HepG2 (cell line): ENCODE results near the gene PRKCZ. TPM values are rescaled to one million over a fixed set of nuclear protein-coding genes. Genes with fewer than 3 reads are reported as not detected.
A peak's percentile ranks its signal among the peaks of the same experiment; 100 is the strongest.

ENCODE experiments used
- BCL3 ChIP-seq: sonication (generic); formaldehyde crosslinking; IDR thresholded peaks from 2 replicates; pipeline ENCODE4 v1.5.1; 2020; ENCODE audit warnings: mild to moderate bottlenecking, missing genetic modification reagents, moderate library complexity
- DDIT3 ChIP-seq: sonication (generic); formaldehyde crosslinking; IDR thresholded peaks from 2 replicates; pipeline ENCODE4 v1.4.0; 2020; ENCODE audit warnings: mild to moderate bottlenecking, missing genetic modification reagents
- E2F5 ChIP-seq: sonication (generic); formaldehyde crosslinking; conservative IDR thresholded peaks from 2 replicates; pipeline ENCODE4 v1.4.0; 2020; ENCODE audit warnings: missing genetic modification reagents
- ELF3 ChIP-seq: IDR thresholded peaks from 2 replicates; pipeline ENCODE4 v1.6.1; 2016; ENCODE audit warnings: missing genetic modification reagents, missing compliant biosample characterization
- FOXA1 ChIP-seq, 2 experiments: fragments of 450-650 bp in 1 of 2; sonication (generic) in 1 of 2; formaldehyde crosslinking in 1 of 2; IDR thresholded peaks; 2 replicates each; pipeline versions ENCODE4 v1.4.0 to v1.6.1; 2016 to 2020; ENCODE audit warnings: missing genetic modification reagents in 1 of 2
- HNF4G ChIP-seq, 2 experiments: sonication (generic) in 1 of 2; formaldehyde crosslinking in 1 of 2; IDR thresholded peaks; 2 replicates each; pipeline versions ENCODE4 v1.4.0 to v1.6.1; 2011 to 2020; ENCODE audit warnings: borderline replicate concordance in 2 of 2, low read depth in 2 of 2, mild to moderate bottlenecking in 2 of 2, low read length in 1 of 2, missing genetic modification reagents in 1 of 2, moderate library complexity in 1 of 2
- MAF1 ChIP-seq: sonication (generic); formaldehyde crosslinking; IDR thresholded peaks from 2 replicates; pipeline ENCODE4 v1.5.0; 2020; ENCODE audit warnings: missing genetic modification reagents, borderline replicate concordance
- MTF1 ChIP-seq: sonication (generic); formaldehyde crosslinking; IDR thresholded peaks from 2 replicates; pipeline ENCODE4 v1.5.0; 2020; ENCODE audit warnings: missing genetic modification reagents
- REL ChIP-seq: sonication (generic); formaldehyde crosslinking; conservative IDR thresholded peaks from 2 replicates; pipeline ENCODE4 v1.8.0; 2022; ENCODE audit warnings: mild to moderate bottlenecking, missing genetic modification reagents, moderate library complexity
- RFX5 ChIP-seq: IDR thresholded peaks from 2 replicates; pipeline ENCODE4 v1.6.1; 2011; ENCODE audit warnings: low read depth, low read length, improper control_type of control experiment
- SALL1 ChIP-seq: sonication (generic); formaldehyde crosslinking; IDR thresholded peaks from 2 replicates; pipeline ENCODE4 v1.8.0; 2022; ENCODE audit warnings: mild to moderate bottlenecking, missing genetic modification reagents
- SAP130 ChIP-seq: IDR thresholded peaks from 2 replicates; pipeline ENCODE4 v1.6.1; 2016; ENCODE audit warnings: low read depth
- TCF12 ChIP-seq, 2 experiments: fragments of 450-650 bp in 1 of 2; sonication (generic) in 1 of 2; formaldehyde crosslinking in 1 of 2; IDR thresholded peaks; 2 replicates each; pipeline versions ENCODE4 v1.6.1 to v1.8.0; 2017 to 2022; ENCODE audit warnings: antibody characterized with exemption in 1 of 2, mild to moderate bottlenecking in 1 of 2, missing genetic modification reagents in 1 of 2, moderate library complexity in 1 of 2
- TGIF2 ChIP-seq: IDR thresholded peaks from 2 replicates; pipeline ENCODE4 v1.6.1; 2016; ENCODE audit warnings: control low read depth, missing compliant biosample characterization
- ZBTB26 ChIP-seq: IDR thresholded peaks from 2 replicates; pipeline ENCODE4 v1.6.1; 2016; ENCODE audit warnings: missing compliant biosample characterization, missing genetic modification reagents, borderline replicate concordance
- ZBTB3 ChIP-seq: sonication (generic); formaldehyde crosslinking; IDR thresholded peaks from 2 replicates; pipeline ENCODE4 v1.4.0; 2020; ENCODE audit warnings: low read depth, mild to moderate bottlenecking, moderate library complexity, missing genetic modification reagents, borderline replicate concordance
- ZKSCAN1 ChIP-seq: fragments of 150-350 bp; IDR thresholded peaks from 2 replicates; pipeline ENCODE4 v1.6.1; 2014; ENCODE audit warnings: low read length
- ZNF280D ChIP-seq: sonication (generic); formaldehyde crosslinking; IDR thresholded peaks from 2 replicates; pipeline ENCODE4 v1.5.1; 2020; ENCODE audit warnings: mild to moderate bottlenecking, missing genetic modification reagents
- ZNF557 ChIP-seq: sonication (generic); formaldehyde crosslinking; IDR thresholded peaks from 2 replicates; pipeline ENCODE4 v1.4.0; 2020; ENCODE audit warnings: missing genetic modification reagents
- ZNF713 ChIP-seq: sonication (generic); formaldehyde crosslinking; IDR thresholded peaks from 2 replicates; pipeline ENCODE4 v1.4.0; 2020; ENCODE audit warnings: mild to moderate bottlenecking, missing genetic modification reagents
- ZNF75D ChIP-seq: sonication (generic); formaldehyde crosslinking; IDR thresholded peaks from 2 replicates; pipeline ENCODE4 v1.8.1; 2023; ENCODE audit warnings: missing genetic modification reagents, mild to moderate bottlenecking, borderline replicate concordance
- polyA plus RNA-seq, 8 experiments: library from polyadenylated mRNA; depleted of rRNA in 3 of 8; stranded (reverse) in 7 of 8; unstranded in 1 of 8; fragments of >200 nt; fragmentation: Illumina TruSeq in 4 of 8; extraction: Trizol in 4 of 8; gene quantifications; 2 replicates each; pipeline versions ENCODE4 v1.2.1 to v1.2.3, GENCODE V29; 2011 to 2016; ENCODE audit warnings: low read depth in 4 of 8, missing spikeins in 1 of 8, mixed read lengths in 1 of 8; ENCODE audit not compliant: insufficient read depth in 1 of 8
- total RNA-seq, 5 experiments: library from RNA; depleted of rRNA; stranded (reverse); fragments of >200 nt; fragmentation: Illumina TruSeq; extraction: Trizol; gene quantifications; 2 replicates each; pipeline ENCODE4 v1.2.3, GENCODE V29; 2016; ENCODE audit warnings: low read depth in 1 of 5

PRKCZ gene
- total and polyA plus RNA-seq, 2 of the 13 experiments (the other 11 are each of a cell fraction or from before 2014, with no cell fraction given), result 34.7 to 85.2 TPM

- TF ChIP-seq ZBTB26 (CRISPR knock-in tag), result no peak
- TF ChIP-seq MAF1, result no peak
- no peak for TF ChIP-seq REL (CRISPR knock-in tag)
- no peak for TF ChIP-seq MTF1
- no peak for TF ChIP-seq BCL3 (CRISPR knock-in tag)
- no peak for TF ChIP-seq TCF12 (IDR thresholded peaks at IDR 0.05)
- no peak for TF ChIP-seq TCF12 (CRISPR knock-in tag; IDR thresholded peaks at IDR 0.05)
- TF ChIP-seq E2F5 (CRISPR knock-in tag), result no peak
- TF ChIP-seq ZNF557 (CRISPR knock-in tag), result no peak
- no peak for TF ChIP-seq FOXA1 (IDR thresholded peaks at IDR 0.05)
- TF ChIP-seq FOXA1 (CRISPR knock-in tag; IDR thresholded peaks at IDR 0.05), result peak; percentile 74
- no peak; the same call in 1 of the 2 replicates for TF ChIP-seq ZBTB3 (CRISPR knock-in tag)
- no peak; the same call in 1 of the 2 replicates for TF ChIP-seq SALL1
- TF ChIP-seq ZNF280D (CRISPR knock-in tag), result no peak
- no peak for TF ChIP-seq RFX5
- TF ChIP-seq ELF3 (CRISPR knock-in tag), result no peak
- TF ChIP-seq DDIT3 (CRISPR knock-in tag), result no peak
- TF ChIP-seq HNF4G (IDR thresholded peaks at IDR 0.05; ENCODE audit: borderline replicate concordance, low read depth, low read length), result no peak; the same call in 1 of the 2 replicates
- TF ChIP-seq HNF4G (CRISPR knock-in tag; IDR thresholded peaks at IDR 0.05; ENCODE audit: borderline replicate concordance, low read depth), result no peak
- TF ChIP-seq TGIF2, result peak; percentile 54; the same call in 1 of the 2 replicates
- TF ChIP-seq ZKSCAN1, result no peak
- no peak for TF ChIP-seq ZNF713 (CRISPR knock-in tag)
- peak; percentile 79 for TF ChIP-seq SAP130 (CRISPR knock-in tag)
- no peak for TF ChIP-seq ZNF75D (CRISPR knock-in tag)
Measured at GRCh38 chr1:2104621-2105427, 54.6 kb downstream of the PRKCZ start (continued).
